IPS-18a (cell line): ENCODE measurements around the gene TOP3A.

ENCODE experiments used
- H3K27ac ChIP-seq: one replicate; pipeline ENCODE4 v1.5.1; 2013; ENCODE audit warnings: low read length
- H3K27me3 ChIP-seq: one replicate; pipeline ENCODE4 v1.6.1; 2013; ENCODE audit warnings: mild to moderate bottlenecking, low read length; ENCODE audit not compliant: control insufficient read depth, insufficient read depth
- H3K36me3 ChIP-seq: one replicate; pipeline ENCODE4 v1.6.1; 2013; ENCODE audit warnings: low read depth, low read length; ENCODE audit not compliant: control insufficient read depth
- H3K4me1 ChIP-seq: one replicate; pipeline ENCODE4 v1.6.1; 2013; ENCODE audit warnings: low read depth, low read length; ENCODE audit not compliant: control insufficient read depth
- H3K4me3 ChIP-seq: one replicate; pipeline ENCODE4 v1.5.1; 2013; ENCODE audit warnings: low read length
- H3K9ac ChIP-seq: one replicate; pipeline ENCODE4 v1.6.1; 2013; ENCODE audit warnings: mild to moderate bottlenecking, low read length, moderate library complexity
- H3K9me3 ChIP-seq: one replicate; pipeline ENCODE4 v1.6.1; 2013; ENCODE audit warnings: low read depth, low read length; ENCODE audit not compliant: control insufficient read depth

TOP3A gene, protein sequence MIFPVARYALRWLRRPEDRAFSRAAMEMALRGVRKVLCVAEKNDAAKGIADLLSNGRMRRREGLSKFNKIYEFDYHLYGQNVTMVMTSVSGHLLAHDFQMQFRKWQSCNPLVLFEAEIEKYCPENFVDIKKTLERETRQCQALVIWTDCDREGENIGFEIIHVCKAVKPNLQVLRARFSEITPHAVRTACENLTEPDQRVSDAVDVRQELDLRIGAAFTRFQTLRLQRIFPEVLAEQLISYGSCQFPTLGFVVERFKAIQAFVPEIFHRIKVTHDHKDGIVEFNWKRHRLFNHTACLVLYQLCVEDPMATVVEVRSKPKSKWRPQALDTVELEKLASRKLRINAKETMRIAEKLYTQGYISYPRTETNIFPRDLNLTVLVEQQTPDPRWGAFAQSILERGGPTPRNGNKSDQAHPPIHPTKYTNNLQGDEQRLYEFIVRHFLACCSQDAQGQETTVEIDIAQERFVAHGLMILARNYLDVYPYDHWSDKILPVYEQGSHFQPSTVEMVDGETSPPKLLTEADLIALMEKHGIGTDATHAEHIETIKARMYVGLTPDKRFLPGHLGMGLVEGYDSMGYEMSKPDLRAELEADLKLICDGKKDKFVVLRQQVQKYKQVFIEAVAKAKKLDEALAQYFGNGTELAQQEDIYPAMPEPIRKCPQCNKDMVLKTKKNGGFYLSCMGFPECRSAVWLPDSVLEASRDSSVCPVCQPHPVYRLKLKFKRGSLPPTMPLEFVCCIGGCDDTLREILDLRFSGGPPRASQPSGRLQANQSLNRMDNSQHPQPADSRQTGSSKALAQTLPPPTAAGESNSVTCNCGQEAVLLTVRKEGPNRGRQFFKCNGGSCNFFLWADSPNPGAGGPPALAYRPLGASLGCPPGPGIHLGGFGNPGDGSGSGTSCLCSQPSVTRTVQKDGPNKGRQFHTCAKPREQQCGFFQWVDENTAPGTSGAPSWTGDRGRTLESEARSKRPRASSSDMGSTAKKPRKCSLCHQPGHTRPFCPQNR

DNA sequence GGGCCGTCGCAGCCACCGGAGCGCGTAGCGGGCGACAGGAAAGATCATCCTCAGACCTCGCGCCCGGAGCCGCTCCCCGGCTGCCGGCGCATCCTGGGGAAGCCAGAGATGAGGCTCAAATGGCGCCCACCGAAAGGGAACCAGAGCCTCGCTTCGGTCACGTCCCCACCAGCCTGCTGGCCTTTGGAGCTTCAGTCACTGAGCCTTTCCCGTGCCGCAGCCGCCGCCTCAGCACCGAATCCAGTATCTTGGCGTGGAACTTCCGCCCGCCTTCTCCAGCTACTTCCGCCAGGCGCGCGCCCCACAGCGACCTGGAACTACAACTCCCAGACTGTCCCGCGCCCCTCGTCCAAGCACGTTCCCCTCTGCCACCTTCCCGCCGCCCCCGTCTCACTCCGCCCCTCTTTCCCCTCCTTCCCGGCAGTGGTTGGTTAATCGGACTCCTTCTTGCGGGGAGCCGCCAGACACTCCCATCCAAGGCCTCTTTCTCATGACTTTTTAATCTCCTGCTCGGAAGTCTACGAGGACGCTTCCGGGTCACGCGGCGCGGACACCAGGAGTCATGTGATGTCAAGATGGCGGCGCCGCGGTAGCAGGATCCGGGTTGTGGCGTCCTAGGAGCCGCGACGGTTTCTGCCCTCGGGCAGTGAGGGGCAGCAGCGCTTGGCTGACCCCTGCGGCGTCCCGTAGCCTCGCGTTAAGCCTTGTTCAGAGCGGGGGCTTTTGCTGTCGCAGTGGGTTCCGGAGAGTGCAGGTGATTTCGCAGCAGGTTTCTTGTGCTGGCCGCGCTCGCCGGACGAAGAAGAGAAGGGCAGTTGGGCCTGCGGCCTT is at the start of gene TOP3A, which contains the start of gene SMCR8:
Gene TOP3A (minus strand): TSS at position 264 of the 831 bp plus-strand sequence. CDS start 216 bp downstream, at position 48.
Gene SMCR8 (plus strand): TSS at position 563 of the 831 bp plus-strand sequence. CDS start 497 bp downstream, outside the sequence.
- Histone ChIP-seq H3K9me3 (no peaks in the 10 kb centered on the region), H3K9ac (peak within 1 kb of the TSS; percentile 86), H3K4me3 (peak within 1 kb of the TSS; percentile 93), H3K36me3 (peaks cover 17% of the 10 kb centered on the region), H3K27me3 (no peaks in the 10 kb centered on the region), H3K27ac (peak within 1 kb of the TSS; percentile 43), H3K4me1 (peaks cover 6% of the 10 kb centered on the region)

DNA sequence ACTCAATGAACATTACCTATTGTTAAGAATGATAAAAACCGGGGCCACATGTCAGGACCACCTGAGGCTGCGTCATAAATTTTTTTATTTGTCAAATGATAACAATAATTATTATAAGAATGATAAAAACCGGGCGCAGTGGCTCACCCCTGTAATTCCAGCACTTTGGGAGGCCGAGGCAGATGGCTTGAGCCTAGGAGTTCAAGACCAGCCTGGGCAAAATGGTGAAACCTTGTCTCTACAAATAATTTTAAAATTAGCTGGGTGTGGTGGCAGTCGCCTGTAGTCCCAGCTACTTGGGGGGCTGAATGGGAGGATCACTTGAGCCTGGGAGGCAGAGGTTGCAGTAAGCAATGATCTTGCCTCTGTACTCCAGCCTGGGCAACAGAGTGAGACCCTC is 49.4 kb upstream of the TOP3A start:
- H3K9ac ChIP-seq = no peak overlapping the region
- no peaks in the 10 kb centered on the region for H3K4me1 ChIP-seq
- no peaks in the 10 kb centered on the region for H3K9me3 ChIP-seq
- peaks cover 4% of the 10 kb centered on the region for H3K36me3 ChIP-seq
- H3K27me3 ChIP-seq = no peaks in the 10 kb centered on the region
- H3K27ac ChIP-seq = no peak overlapping the region
- H3K4me3 ChIP-seq = no peak overlapping the region

DNA sequence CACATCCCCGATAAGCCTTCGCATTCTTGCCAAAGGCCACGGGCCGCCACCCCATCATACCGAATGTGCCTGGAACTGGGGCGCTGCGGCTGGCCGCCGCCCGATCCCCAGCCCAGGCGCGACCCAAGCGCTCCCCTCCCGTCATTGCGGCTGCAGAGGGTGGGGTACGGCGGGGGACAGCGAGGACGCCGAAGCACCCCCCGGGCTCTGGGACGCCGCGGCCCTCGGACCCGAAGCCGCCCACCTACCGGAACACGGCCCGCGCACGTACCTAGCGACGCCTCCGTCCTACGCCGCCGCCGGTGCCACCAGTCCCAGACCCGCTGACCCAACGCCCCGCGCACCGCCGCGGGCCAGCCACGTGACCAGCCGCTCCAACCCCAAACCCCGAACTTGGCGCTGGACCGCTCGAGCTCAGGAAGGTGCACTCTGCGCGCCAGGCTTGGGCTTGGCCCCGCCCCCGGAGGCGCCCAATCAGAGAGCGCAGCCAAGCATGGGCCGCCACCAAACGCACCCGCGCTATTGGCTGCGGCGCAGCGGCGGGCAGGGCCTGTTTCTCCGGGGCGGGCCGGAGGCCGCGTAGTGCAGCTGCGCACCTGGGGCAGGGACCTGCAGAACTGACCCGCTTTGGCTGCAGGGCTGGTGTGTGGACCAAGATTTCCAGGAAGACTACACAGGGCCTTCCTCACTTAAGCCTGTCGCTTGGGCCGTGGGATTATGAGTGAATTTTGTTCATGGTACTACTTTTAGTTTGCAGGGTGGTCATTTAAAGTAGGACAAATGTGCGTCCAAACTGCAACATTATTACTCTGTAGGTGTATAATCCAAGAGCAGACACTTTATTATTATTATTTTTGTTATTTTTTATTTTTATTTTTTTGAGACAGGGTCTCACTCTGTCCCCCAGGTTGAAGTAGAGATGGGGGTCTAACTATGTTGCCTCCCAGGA is 48.6 kb upstream of the TOP3A start, which contains the start of gene SHMT1:
Gene SHMT1 (minus strand): TSS at position 450 of the 949 bp plus-strand sequence. CDS start 7,569 bp downstream, outside the sequence.
- Histone ChIP-seq H3K27ac (no peak within 1 kb of the TSS), H3K9ac (peak within 1 kb of the TSS; percentile 73), H3K4me3 (peak within 1 kb of the TSS; percentile 99), H3K4me1 (no peaks in the 10 kb centered on the region), H3K27me3 (no peaks in the 10 kb centered on the region), H3K36me3 (peaks cover 11% of the 10 kb centered on the region), H3K9me3 (no peaks in the 10 kb centered on the region)

DNA sequence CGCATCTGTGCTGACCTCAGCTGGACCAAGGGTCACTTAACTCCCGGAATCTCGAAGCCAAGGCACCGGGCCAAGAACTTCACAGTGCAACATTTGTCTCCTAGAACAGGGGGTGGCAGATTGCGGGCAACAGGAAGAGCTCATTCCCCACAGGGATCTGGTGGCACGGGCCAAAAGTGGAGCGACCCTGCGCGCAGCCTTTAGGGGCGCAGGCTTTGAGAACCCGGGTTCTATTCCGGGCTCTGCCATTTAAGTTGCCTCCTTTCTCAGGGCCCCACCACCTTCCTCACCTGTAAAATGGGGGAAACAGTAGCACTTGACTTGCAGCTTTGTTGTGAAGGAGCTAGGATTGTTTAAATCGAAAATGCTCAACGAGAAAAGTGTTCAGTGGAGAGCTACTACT is 47.9 kb upstream of the TOP3A start:
- H3K27me3 ChIP-seq = no peaks in the 10 kb centered on the region
- no peaks in the 10 kb centered on the region for H3K9me3 ChIP-seq
- peaks cover 12% of the 10 kb centered on the region for H3K36me3 ChIP-seq
- H3K9ac ChIP-seq = peak overlapping the region; percentile 73
- H3K27ac ChIP-seq = no peak overlapping the region
- H3K4me1 ChIP-seq = no peaks in the 10 kb centered on the region
- H3K4me3 ChIP-seq = peak overlapping the region; percentile 99

DNA sequence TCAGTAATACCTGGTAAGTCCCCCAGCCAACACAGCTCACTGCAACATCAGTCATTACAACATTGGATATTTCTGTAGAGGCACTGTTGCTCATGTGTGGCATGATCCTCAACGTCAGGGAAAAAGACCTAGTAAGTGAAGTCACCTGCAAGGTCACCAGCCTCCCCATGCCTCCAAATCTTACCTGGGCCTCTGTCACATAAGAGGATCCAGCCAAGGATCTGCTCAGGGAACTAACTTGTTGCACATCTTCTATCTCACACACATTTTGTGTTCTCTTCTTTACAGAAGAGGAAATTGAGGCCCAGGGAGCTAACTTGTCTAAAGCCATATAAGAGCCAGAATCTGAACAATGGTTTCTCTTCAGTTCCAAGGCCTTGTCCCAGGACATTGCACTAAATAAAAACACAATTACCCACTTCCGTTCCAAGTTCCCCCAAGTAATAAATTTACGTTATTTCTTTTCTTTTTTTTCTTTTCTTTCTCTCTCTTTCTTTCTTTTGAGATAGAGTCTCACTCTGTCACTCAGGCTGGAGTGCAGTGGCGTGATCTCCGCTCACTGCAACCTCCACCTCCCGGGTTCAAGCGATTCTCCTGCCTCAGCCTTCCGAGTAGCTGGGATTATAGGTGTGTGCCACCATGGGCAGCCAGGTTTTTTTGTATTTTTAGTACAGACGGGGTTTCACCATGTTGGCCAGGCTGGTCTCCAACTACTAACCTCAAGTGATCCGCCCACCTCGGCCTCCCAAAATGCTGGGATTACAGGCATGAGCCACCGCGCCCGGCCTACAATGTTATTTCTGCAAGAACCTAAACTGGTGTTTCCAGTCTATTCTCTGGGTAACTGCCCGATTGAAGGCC is 47.3 kb upstream of the TOP3A start:
- no peaks in the 10 kb centered on the region for H3K4me1 ChIP-seq
- peak overlapping the region; percentile 73 for H3K9ac ChIP-seq
- H3K36me3 ChIP-seq = peaks cover 12% of the 10 kb centered on the region
- no peak overlapping the region for H3K27ac ChIP-seq
- H3K9me3 ChIP-seq = no peaks in the 10 kb centered on the region
- H3K27me3 ChIP-seq = no peaks in the 10 kb centered on the region
- peak overlapping the region; percentile 99 for H3K4me3 ChIP-seq

DNA sequence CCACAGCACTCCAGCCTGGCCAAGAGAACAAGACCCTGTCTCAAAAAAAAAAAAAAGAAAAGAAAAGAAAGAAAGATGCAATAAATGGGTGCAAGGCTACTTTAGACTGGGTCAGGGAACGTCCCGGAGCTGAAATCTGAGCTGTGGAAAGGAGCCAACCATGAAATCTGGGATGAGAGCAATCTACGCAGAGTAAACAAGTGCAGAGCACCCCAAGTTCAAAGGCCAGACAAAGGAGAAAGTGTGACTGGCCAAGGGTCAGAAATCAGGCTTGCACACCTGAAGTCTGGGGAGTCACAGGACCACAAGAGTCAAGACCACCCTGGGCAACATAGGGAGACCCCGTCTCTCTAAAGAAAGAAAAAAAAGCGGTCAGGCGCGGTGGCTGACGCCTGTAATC is 45.7 kb upstream of the TOP3A start:
- Histone ChIP-seq H3K9me3 (no peaks in the 10 kb centered on the region), H3K4me1 (no peaks in the 10 kb centered on the region), H3K27ac (no peak overlapping the region), H3K9ac (no peak overlapping the region), H3K4me3 (no peak overlapping the region), H3K27me3 (no peaks in the 10 kb centered on the region), H3K36me3 (peaks cover 14% of the 10 kb centered on the region)

DNA sequence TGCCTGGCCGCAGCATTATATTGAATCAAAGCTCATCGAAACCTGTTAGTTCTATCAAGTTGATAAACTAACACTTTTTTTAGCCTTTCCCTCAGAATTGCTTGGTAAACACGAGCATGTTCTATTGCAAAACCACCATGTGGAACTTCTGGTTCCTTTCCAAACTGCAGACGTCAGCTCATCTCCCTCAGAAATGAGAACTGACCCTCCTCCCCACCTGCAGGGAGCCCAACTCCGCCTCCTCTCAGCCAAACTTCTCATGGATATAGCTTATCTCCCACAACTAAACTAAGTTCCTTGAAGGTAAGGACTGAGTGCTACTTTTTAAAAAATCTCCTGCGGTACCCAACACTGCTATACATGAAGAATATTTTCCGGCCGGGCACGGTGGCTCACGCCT is 41.8 kb upstream of the TOP3A start:
- peaks cover 36% of the 10 kb centered on the region for H3K36me3 ChIP-seq
- H3K9ac ChIP-seq = no peak overlapping the region
- no peaks in the 10 kb centered on the region for H3K9me3 ChIP-seq
- H3K27me3 ChIP-seq = no peaks in the 10 kb centered on the region
- no peak overlapping the region for H3K4me3 ChIP-seq
- no peak overlapping the region for H3K27ac ChIP-seq
- no peaks in the 10 kb centered on the region for H3K4me1 ChIP-seq

DNA sequence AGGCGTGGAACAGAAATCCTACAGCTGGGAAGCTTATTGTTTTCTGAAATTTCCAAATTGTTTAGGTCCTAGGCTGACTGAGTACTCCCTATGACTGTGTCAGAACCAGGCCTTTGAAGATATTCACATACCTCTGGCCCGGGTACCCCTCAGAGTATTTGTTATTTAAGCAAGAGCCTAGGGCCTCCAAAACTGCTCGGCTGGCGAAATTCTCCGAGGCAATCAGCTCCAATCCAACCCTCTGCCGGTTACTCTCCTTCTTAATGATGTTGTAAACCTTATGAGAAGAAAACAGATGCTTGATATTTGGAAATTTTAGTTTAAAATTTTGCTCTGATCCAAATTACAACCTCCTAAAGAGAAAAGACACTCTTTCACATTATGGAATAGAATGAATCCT is 38.7 kb upstream of the TOP3A start:
- Histone ChIP-seq H3K4me3 (no peak overlapping the region), H3K9me3 (no peaks in the 10 kb centered on the region), H3K9ac (no peak overlapping the region), H3K27ac (no peak overlapping the region), H3K4me1 (no peaks in the 10 kb centered on the region), H3K27me3 (no peaks in the 10 kb centered on the region), H3K36me3 (peaks cover 28% of the 10 kb centered on the region)

DNA sequence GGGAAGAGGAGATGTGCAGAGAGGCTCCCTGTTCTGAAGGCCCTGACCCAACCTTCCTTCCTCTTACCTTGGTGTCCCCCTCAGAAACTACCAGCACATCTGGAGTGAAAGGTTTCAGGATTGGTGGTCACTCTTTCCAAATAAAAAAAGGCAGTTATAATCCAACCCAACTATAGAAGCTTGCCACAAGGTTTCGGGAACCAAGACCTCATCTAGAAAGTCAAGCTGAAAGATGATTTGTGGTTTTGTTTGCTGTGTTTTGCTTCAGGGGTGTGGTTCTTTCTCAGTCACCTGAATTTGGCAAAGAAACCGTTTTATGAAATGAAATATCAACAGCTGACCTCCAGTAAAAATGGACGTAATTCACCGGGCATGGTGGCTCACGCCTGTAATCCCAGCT is 29.2 kb upstream of the TOP3A start:
- peaks cover 74% of the 10 kb centered on the region for H3K36me3 ChIP-seq

More for the DNA sequence above, 29.2 kb upstream of the TOP3A start:
- no peak overlapping the region for H3K9ac ChIP-seq
- no peaks in the 10 kb centered on the region for H3K4me1 ChIP-seq
- H3K27me3 ChIP-seq = no peaks in the 10 kb centered on the region
- no peak overlapping the region for H3K4me3 ChIP-seq
- H3K27ac ChIP-seq = no peak overlapping the region
- peaks cover 2% of the 10 kb centered on the region for H3K9me3 ChIP-seq
